Cardiac septum (tissue), 1 donor: ENCODE data around the gene GPR160. TPM values are rescaled to one million over a fixed set of nuclear protein-coding genes. Genes with fewer than 3 reads are reported as not detected.
"Not testable (repeated sequence)": the region's sequence is repeated elsewhere in the genome, so short reads cannot be mapped to it uniquely, and the experiment has no call there.

Experiments used
- DNase-seq: peaks from one replicate; pipeline ENCODE4 v3.0.0-alpha.2; 2020; ENCODE audit warnings: low spot score
- intact Hi-C: fragments of 100-400 bp; cut with DNase I; formaldehyde crosslinking; loops from one replicate; pipeline ENCODE4 v1.14.0; 2022
- long read RNA-seq: library from polyadenylated mRNA; unstranded; transcript quantifications from one replicate; pipeline ENCODE4 v2.0.0, GENCODE V29; 2021
- total RNA-seq: library from RNA; stranded (reverse); fragmentation: NEBNext Ultra II Directional; extraction: Animal tissue kit (Norgen Biotek cat#: 25700); gene quantifications from one replicate; pipeline ENCODE4 v1.2.1, GENCODE V29; 2021
- donor health status: DM: no; HTN: no; CAD: no.

The GPR160 gene
- total RNA-seq: 0.78 TPM
- long read RNA-seq, partial matches to known transcripts: 0 of 1 reads
- long read RNA-seq, other reads (novel, unspliced or antisense): 0 of 1 reads

- intact Hi-C loops: no loop called here
- DNase-seq: peak; percentile 93
Observed at GRCh38 chr3:170037463-170038433, at the start of gene GPR160. Gene GPR160, plus strand, starts transcription at chr3:170037995. Its CDS starts 45,978 bp downstream, at chr3:170083973.

- intact Hi-C loops: no loop called here
- no peak for DNase-seq
Observed at GRCh38 chr3:169990431-169990830, 47.4 kb upstream of the GPR160 start.

GRCh38 chr3:169992156-169992555 is 45.6 kb upstream of the GPR160 start:
- DNase-seq: no peak
- intact Hi-C loops: no loop called here

GRCh38 chr3:169992781-169993180 is 45.0 kb upstream of the GPR160 start:
- intact Hi-C loops: no loop called here
- no peak for DNase-seq

GRCh38 chr3:169993761-169994160 is 44.0 kb upstream of the GPR160 start:
- DNase-seq: no peak
- intact Hi-C loops: no loop called here

- no peak for DNase-seq
- intact Hi-C loops: no loop called here
Observed at GRCh38 chr3:169996063-169996462, 41.7 kb upstream of the GPR160 start.

- intact Hi-C loops: no loop called here
- DNase-seq: no peak
Observed at GRCh38 chr3:169998668-169999131, 39.1 kb upstream of the GPR160 start.

GRCh38 chr3:169999433-169999832 is 38.4 kb upstream of the GPR160 start:
- intact Hi-C loops: no loop called here

GRCh38 chr3:170000051-170000450 is 37.7 kb upstream of the GPR160 start:
- DNase-seq: no peak
- intact Hi-C loops: no loop called here

More at GRCh38 chr3:169999433-169999832, 38.4 kb upstream of the GPR160 start:
- DNase-seq: no peak

- intact Hi-C loops: no loop called here
- DNase-seq: no peak
Observed at GRCh38 chr3:170002231-170002630, 35.6 kb upstream of the GPR160 start.

- no peak for DNase-seq
- intact Hi-C loops: no loop called here
Observed at GRCh38 chr3:170002879-170003278, 34.9 kb upstream of the GPR160 start.

- DNase-seq: no peak
- intact Hi-C loops: no loop called here
Observed at GRCh38 chr3:170003881-170004356, 33.9 kb upstream of the GPR160 start.

- intact Hi-C loops: no loop called here
- DNase-seq: peak; percentile 78
Observed at GRCh38 chr3:170007031-170007663, 30.6 kb upstream of the GPR160 start.

- no peak for DNase-seq
- intact Hi-C loops: no loop called here
Observed at GRCh38 chr3:170010498-170010897, 27.3 kb upstream of the GPR160 start.

GRCh38 chr3:170012683-170013400 is 25.0 kb upstream of the GPR160 start:
- intact Hi-C loops: no loop called here
- no peak for DNase-seq

- intact Hi-C loops: no loop called here
- no peak for DNase-seq
Observed at GRCh38 chr3:170016057-170016456, 21.7 kb upstream of the GPR160 start.

GRCh38 chr3:170019306-170019705 is 18.5 kb upstream of the GPR160 start:
- intact Hi-C loops, DNase-seq: not testable (repeated sequence)

GRCh38 chr3:170021083-170021482 is 16.7 kb upstream of the GPR160 start:
- DNase-seq: no peak
- intact Hi-C loops: no loop called here

- intact Hi-C loops: no loop called here
- DNase-seq: no peak
Observed at GRCh38 chr3:170022336-170022735, 15.5 kb upstream of the GPR160 start.

GRCh38 chr3:170023165-170023564 is 14.6 kb upstream of the GPR160 start:
- intact Hi-C loops: no loop called here

More at GRCh38 chr3:170023165-170023564, 14.6 kb upstream of the GPR160 start:
- DNase-seq: no peak
